GM19455 (cell line): Measurements from ENCODE around the gene CNEP1R1.

Experiments used
- ATAC-seq: cut with Tn5 transposase; IDR thresholded peaks from one replicate; pipeline ENCODE4 v1.9.1; 2021; ENCODE audit not compliant: unreplicated experiment

The CNEP1R1 gene

GRCh38 chr16:50015631-50016030 lies 9.4 kb upstream of the CNEP1R1 start:
- no peak for ATAC-seq

- no peak for ATAC-seq
Observed at GRCh38 chr16:50017553-50017952, 7.5 kb upstream of the CNEP1R1 start.

- ATAC-seq, result no peak
Observed at GRCh38 chr16:50021544-50021943, 3.5 kb upstream of the CNEP1R1 start.

- ATAC-seq, result no peak
Observed at GRCh38 chr16:50023641-50024040, 1.4 kb upstream of the CNEP1R1 start.

- ATAC-seq, result no peak
Observed at GRCh38 chr16:50024207-50024606, 818 bp upstream of the CNEP1R1 start.

- ATAC-seq, result peak; percentile 1
Observed at GRCh38 chr16:50025537-50025931, 509 bp downstream of the CNEP1R1 start.

- no peak for ATAC-seq
Observed at GRCh38 chr16:50027829-50028228, 2.8 kb downstream of the CNEP1R1 start.

GRCh38 chr16:50035468-50035992 lies 10.5 kb downstream of the CNEP1R1 start:
- no peak for ATAC-seq

GRCh38 chr16:50036426-50036825 lies 11.4 kb downstream of the CNEP1R1 start:
- ATAC-seq, result no peak

- ATAC-seq, result no peak
Observed at GRCh38 chr16:50037662-50038220, 12.7 kb downstream of the CNEP1R1 start.

GRCh38 chr16:50038286-50038685 lies 13.3 kb downstream of the CNEP1R1 start:
- no peak for ATAC-seq

GRCh38 chr16:50038756-50039529 lies 13.9 kb downstream of the CNEP1R1 start:
- no peak for ATAC-seq

GRCh38 chr16:50040018-50040417 lies 15.0 kb downstream of the CNEP1R1 start:
- no peak for ATAC-seq

- ATAC-seq, result no peak
Observed at GRCh38 chr16:50040710-50041109, 15.7 kb downstream of the CNEP1R1 start.

- no peak for ATAC-seq
Observed at GRCh38 chr16:50043358-50043757, 18.3 kb downstream of the CNEP1R1 start.

- ATAC-seq, result no peak
Observed at GRCh38 chr16:50045412-50045811, 20.4 kb downstream of the CNEP1R1 start.

GRCh38 chr16:50046853-50047252 lies 21.8 kb downstream of the CNEP1R1 start:
- ATAC-seq, result no peak

- ATAC-seq, result no peak
Observed at GRCh38 chr16:50047864-50048263, 22.8 kb downstream of the CNEP1R1 start.

- no peak for ATAC-seq
Observed at GRCh38 chr16:50050802-50051201, 25.8 kb downstream of the CNEP1R1 start.

GRCh38 chr16:50056226-50056625 lies 31.2 kb downstream of the CNEP1R1 start:
- ATAC-seq, result no peak

- ATAC-seq, result no peak
Observed at GRCh38 chr16:50058091-50058771, 33.2 kb downstream of the CNEP1R1 start.

GRCh38 chr16:50059111-50059510 lies 34.1 kb downstream of the CNEP1R1 start:
- no peak for ATAC-seq
